MM.1S (cell line): ENCODE data around the gene SLC35B4.

Experiments used
- EZH2 ChIP-seq: fragments of 300-600 bp; sonication (generic); optimal IDR thresholded peaks from 2 replicates; pipeline ENCODE3; 2017; ENCODE audit warnings: low read depth, mild to moderate bottlenecking, antibody characterized with exemption, low read length, mixed read lengths
- EZH2phosphoT487 ChIP-seq: fragments of 300-600 bp; sonication (generic); IDR thresholded peaks from 2 replicates; pipeline ENCODE4 v1.6.1; 2018; ENCODE audit warnings: antibody characterized with exemption, low read length
- TF ChIP-seq, protein P1 (sequence below): fragments of 300-600 bp; sonication (generic); IDR thresholded peaks from 2 replicates; pipeline ENCODE4 v1.5.1; 2016; ENCODE audit warnings: antibody characterized with exemption, low read length, mixed read lengths

DNA sequence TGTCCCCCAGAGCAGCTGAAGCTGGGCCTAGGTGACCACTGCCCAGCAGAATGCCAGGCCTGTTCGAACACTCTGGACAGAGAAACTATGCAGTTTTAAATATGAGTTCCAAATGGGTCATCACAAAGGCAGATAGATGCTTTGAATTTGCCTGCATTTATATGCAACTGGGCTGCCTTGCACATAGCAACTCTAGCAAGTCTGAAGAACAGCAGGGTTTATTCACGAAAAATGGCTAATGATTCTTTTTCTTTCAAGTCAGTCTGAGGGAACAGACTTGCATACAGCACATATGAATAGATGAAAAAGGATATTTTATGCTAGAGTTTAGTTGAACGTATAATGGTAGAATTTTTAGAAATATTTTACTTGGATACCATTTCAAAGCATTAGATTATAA lies 68.5 kb downstream of the SLC35B4 start:
- TF ChIP-seq, protein P1, sequence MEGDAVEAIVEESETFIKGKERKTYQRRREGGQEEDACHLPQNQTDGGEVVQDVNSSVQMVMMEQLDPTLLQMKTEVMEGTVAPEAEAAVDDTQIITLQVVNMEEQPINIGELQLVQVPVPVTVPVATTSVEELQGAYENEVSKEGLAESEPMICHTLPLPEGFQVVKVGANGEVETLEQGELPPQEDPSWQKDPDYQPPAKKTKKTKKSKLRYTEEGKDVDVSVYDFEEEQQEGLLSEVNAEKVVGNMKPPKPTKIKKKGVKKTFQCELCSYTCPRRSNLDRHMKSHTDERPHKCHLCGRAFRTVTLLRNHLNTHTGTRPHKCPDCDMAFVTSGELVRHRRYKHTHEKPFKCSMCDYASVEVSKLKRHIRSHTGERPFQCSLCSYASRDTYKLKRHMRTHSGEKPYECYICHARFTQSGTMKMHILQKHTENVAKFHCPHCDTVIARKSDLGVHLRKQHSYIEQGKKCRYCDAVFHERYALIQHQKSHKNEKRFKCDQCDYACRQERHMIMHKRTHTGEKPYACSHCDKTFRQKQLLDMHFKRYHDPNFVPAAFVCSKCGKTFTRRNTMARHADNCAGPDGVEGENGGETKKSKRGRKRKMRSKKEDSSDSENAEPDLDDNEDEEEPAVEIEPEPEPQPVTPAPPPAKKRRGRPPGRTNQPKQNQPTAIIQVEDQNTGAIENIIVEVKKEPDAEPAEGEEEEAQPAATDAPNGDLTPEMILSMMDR: no peak
- TF ChIP-seq EZH2: no peak
- no peak for TF ChIP-seq EZH2phosphoT487
